Endometrial microvascular endothelial cells (primary cell): ENCODE results near the gene AZU1. TPM values are rescaled to one million over a fixed set of nuclear protein-coding genes. Genes with fewer than 3 reads are reported as not detected.

Experiments
- in situ Hi-C: cut with HindIII; loops from 2 replicates; pipeline ENCODE4 v1.10.0; 2017; ENCODE audit warnings: low sequenced_read_pairs, low pct_unique_long_range_greater_than_20kb; ENCODE audit errors: inconsistent ontology term
- total RNA-seq: library from RNA; depleted of rRNA; stranded (reverse); fragments of >200 nt; gene quantifications from one replicate; pipeline ENCODE4 v1.2.3, GENCODE V29; 2015; ENCODE audit errors: inconsistent ontology term

Gene AZU1
- total RNA-seq, 1 donor from 2014 or later: not detected

- in situ Hi-C loops: no loop called here
Observed at GRCh38 chr19:862581-863314, 35.1 kb downstream of the AZU1 start.

GRCh38 chr19:863315-863620 lies 35.6 kb downstream of the AZU1 start:
- in situ Hi-C loops: no loop called here

GRCh38 chr19:866769-867300 lies 39.2 kb downstream of the AZU1 start:
- in situ Hi-C loops: no loop called here

GRCh38 chr19:867301-867793 lies 39.7 kb downstream of the AZU1 start:
- in situ Hi-C loops: no loop called here

GRCh38 chr19:867855-868457 lies 40.3 kb downstream of the AZU1 start:
- in situ Hi-C loops: no loop called here

GRCh38 chr19:868458-869244 lies 41.0 kb downstream of the AZU1 start:
- in situ Hi-C loops: no loop called here

- in situ Hi-C loops: no loop called here
Observed at GRCh38 chr19:869245-870177, 41.9 kb downstream of the AZU1 start.

GRCh38 chr19:870314-870713 lies 42.7 kb downstream of the AZU1 start:
- in situ Hi-C loops: no loop called here

GRCh38 chr19:870963-871401 lies 43.3 kb downstream of the AZU1 start:
- in situ Hi-C loops: no loop called here

- in situ Hi-C loops: no loop called here
Observed at GRCh38 chr19:871446-872265, 44.0 kb downstream of the AZU1 start.

GRCh38 chr19:872266-872951 lies 44.8 kb downstream of the AZU1 start:
- in situ Hi-C loops: no loop called here

GRCh38 chr19:873084-873483 lies 45.4 kb downstream of the AZU1 start:
- in situ Hi-C loops: no loop called here

- in situ Hi-C loops: no loop called here
Observed at GRCh38 chr19:873561-874041, 46.0 kb downstream of the AZU1 start.

- in situ Hi-C loops: no loop called here
Observed at GRCh38 chr19:875265-875879, 47.7 kb downstream of the AZU1 start.

GRCh38 chr19:876089-876488 lies 48.5 kb downstream of the AZU1 start:
- in situ Hi-C loops: no loop called here

- in situ Hi-C loops: no loop called here
Observed at GRCh38 chr19:876780-877314, 49.2 kb downstream of the AZU1 start.
